GM12891 (cell line): ENCODE results near the gene CACHD1.
"Not testable (repeated sequence)": the region's sequence is repeated elsewhere in the genome, so short reads cannot be mapped to it uniquely, and the experiment has no call there.

ENCODE experiments used
- PAX5 ChIP-seq: IDR thresholded peaks from 2 replicates; pipeline ENCODE4 v1.6.1; 2011; ENCODE audit warnings: low read length, moderate library complexity, mild to moderate bottlenecking; ENCODE audit not compliant: insufficient read depth, severe bottlenecking
- POLR2A ChIP-seq: IDR thresholded peaks from 2 replicates; pipeline ENCODE4 v1.6.1; 2011; ENCODE audit warnings: low read depth, low read length, control low read depth
- POLR2AphosphoS5 ChIP-seq: IDR thresholded peaks from 2 replicates; pipeline ENCODE4 v1.6.1; 2011; ENCODE audit warnings: low read depth, low read length, control low read depth
- POU2F2 ChIP-seq: IDR thresholded peaks from 2 replicates; pipeline ENCODE4 v1.6.1; 2011; ENCODE audit warnings: low read depth, mild to moderate bottlenecking, control low read depth, low read length, moderate library complexity
- SPI1 ChIP-seq: IDR thresholded peaks from 2 replicates; pipeline ENCODE4 v1.6.1; 2011; ENCODE audit warnings: low read depth, low read length, control low read depth
- TAF1 ChIP-seq: IDR thresholded peaks from 2 replicates; pipeline ENCODE4 v1.6.1; 2011; ENCODE audit warnings: low read depth, low read length, control low read depth

DNA sequence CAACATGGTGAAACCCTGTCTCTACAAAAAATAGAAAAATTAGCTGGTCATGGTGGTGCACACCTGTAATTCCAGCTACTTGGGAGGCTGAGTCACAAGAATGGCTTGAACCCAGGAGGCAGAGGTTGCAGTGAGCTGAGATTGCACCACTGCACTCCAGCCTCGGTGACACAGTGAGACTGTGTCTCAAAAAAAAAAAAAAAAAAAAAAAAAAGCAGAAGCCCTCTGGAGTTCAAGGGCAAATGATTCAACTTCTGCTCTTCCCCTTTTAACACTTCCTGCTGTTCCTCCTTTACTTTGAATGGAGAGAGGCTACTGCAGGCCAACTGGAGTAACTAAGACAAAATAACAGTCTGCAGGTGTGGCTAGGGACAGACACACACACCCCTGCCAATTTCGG lies 42.3 kb downstream of the CACHD1 start:
- not testable (repeated sequence) for TF ChIP-seq POLR2A, POLR2AphosphoS5, TAF1, SPI1, POU2F2, PAX5
